ENCODE measurements around the gene TYW1. TPM values are rescaled to one million over a fixed set of nuclear protein-coding genes. Genes with fewer than 3 reads are reported as not detected.
"Not testable (repeated sequence)": the region's sequence is repeated elsewhere in the genome, so short reads cannot be mapped to it uniquely, and the experiment has no call there.

TYW1 gene
- total RNA-seq, 1 donor from 2014 or later: 24.9 TPM

GRCh38 chr7:67176730-67177129 lies 180.1 kb downstream of the TYW1 start:
- not testable (repeated sequence) for H3K4me3 Mint-ChIP-seq (ENCODE audit: low read depth); H3K4me1 Mint-ChIP-seq (ENCODE audit: low read depth)
- TF ChIP-seq CTCF (IDR thresholded peaks at IDR 0.05; ENCODE audit: unreplicated experiment): peak; percentile 31

GRCh38 chr7:67178915-67179688 lies 182.5 kb downstream of the TYW1 start:
- H3K36me3 Mint-ChIP-seq (ENCODE audit: insufficient read depth); H3K27me3 Mint-ChIP-seq; H3K4me3 Mint-ChIP-seq (ENCODE audit: low read depth); H3K4me1 Mint-ChIP-seq (ENCODE audit: low read depth); H3K27ac Mint-ChIP-seq; DNase-seq (ENCODE audit: low spot score, unreplicated experiment); H3K9me3 Mint-ChIP-seq (ENCODE audit: low read depth): not testable (repeated sequence)

More at GRCh38 chr7:67176730-67177129, 180.1 kb downstream of the TYW1 start:
- H3K27ac Mint-ChIP-seq; H3K9me3 Mint-ChIP-seq (ENCODE audit: low read depth); DNase-seq (ENCODE audit: low spot score, unreplicated experiment); H3K27me3 Mint-ChIP-seq; H3K36me3 Mint-ChIP-seq (ENCODE audit: insufficient read depth): not testable (repeated sequence)

- not testable (repeated sequence) for H3K9me3 Mint-ChIP-seq (ENCODE audit: low read depth)
Measured at GRCh38 chr7:67182956-67183750, 186.5 kb downstream of the TYW1 start.

GRCh38 chr7:67184912-67185659 lies 188.5 kb downstream of the TYW1 start:
- not testable (repeated sequence) for H3K9me3 Mint-ChIP-seq (ENCODE audit: low read depth); H3K36me3 Mint-ChIP-seq (ENCODE audit: insufficient read depth); H3K27me3 Mint-ChIP-seq; DNase-seq (ENCODE audit: low spot score, unreplicated experiment); H3K4me3 Mint-ChIP-seq (ENCODE audit: low read depth)
- Mint-ChIP-seq H3K4me1 (ENCODE audit: low read depth) (peaks cover 12% of the 10 kb centered on the region), H3K27ac (peak overlapping the region; percentile 77)

More at GRCh38 chr7:67182956-67183750, 186.5 kb downstream of the TYW1 start:
- not testable (repeated sequence) for H3K36me3 Mint-ChIP-seq (ENCODE audit: insufficient read depth); H3K27me3 Mint-ChIP-seq; DNase-seq (ENCODE audit: low spot score, unreplicated experiment); H3K4me1 Mint-ChIP-seq (ENCODE audit: low read depth); H3K4me3 Mint-ChIP-seq (ENCODE audit: low read depth); H3K27ac Mint-ChIP-seq

- H3K4me3 Mint-ChIP-seq (ENCODE audit: low read depth); H3K36me3 Mint-ChIP-seq (ENCODE audit: insufficient read depth); H3K27me3 Mint-ChIP-seq; H3K9me3 Mint-ChIP-seq (ENCODE audit: low read depth); H3K27ac Mint-ChIP-seq; DNase-seq (ENCODE audit: low spot score, unreplicated experiment): not testable (repeated sequence)
- H3K4me1 Mint-ChIP-seq (ENCODE audit: low read depth): peaks cover 16% of the 10 kb centered on the region
Measured at GRCh38 chr7:67185660-67186129, 189.1 kb downstream of the TYW1 start.

- not testable (repeated sequence) for H3K36me3 Mint-ChIP-seq (ENCODE audit: insufficient read depth); DNase-seq (ENCODE audit: low spot score, unreplicated experiment); H3K27me3 Mint-ChIP-seq; H3K4me3 Mint-ChIP-seq (ENCODE audit: low read depth); H3K9me3 Mint-ChIP-seq (ENCODE audit: low read depth)
- Mint-ChIP-seq H3K4me1 (ENCODE audit: low read depth) (peaks cover 21% of the 10 kb centered on the region), H3K27ac (peak overlapping the region; percentile 76)
Measured at GRCh38 chr7:67189160-67189559, 192.5 kb downstream of the TYW1 start.

GRCh38 chr7:67189801-67190465 lies 193.3 kb downstream of the TYW1 start:
- H3K36me3 Mint-ChIP-seq (ENCODE audit: insufficient read depth); H3K9me3 Mint-ChIP-seq (ENCODE audit: low read depth); DNase-seq (ENCODE audit: low spot score, unreplicated experiment); H3K27me3 Mint-ChIP-seq; H3K4me3 Mint-ChIP-seq (ENCODE audit: low read depth): not testable (repeated sequence)
- Mint-ChIP-seq H3K27ac (peak overlapping the region; percentile 26), H3K4me1 (ENCODE audit: low read depth) (peaks cover 21% of the 10 kb centered on the region)

- peaks cover 21% of the 10 kb centered on the region for H3K4me1 Mint-ChIP-seq (ENCODE audit: low read depth)
- H3K9me3 Mint-ChIP-seq (ENCODE audit: low read depth); H3K27me3 Mint-ChIP-seq; H3K4me3 Mint-ChIP-seq (ENCODE audit: low read depth); DNase-seq (ENCODE audit: low spot score, unreplicated experiment); H3K36me3 Mint-ChIP-seq (ENCODE audit: insufficient read depth); H3K27ac Mint-ChIP-seq: not testable (repeated sequence)
Measured at GRCh38 chr7:67191002-67191720, 194.5 kb downstream of the TYW1 start.

- Mint-ChIP-seq H3K36me3 (ENCODE audit: insufficient read depth) (peaks cover 13% of the 10 kb centered on the region), H3K4me1 (ENCODE audit: low read depth) (peaks cover 21% of the 10 kb centered on the region)
- not testable (repeated sequence) for DNase-seq (ENCODE audit: low spot score, unreplicated experiment); H3K27ac Mint-ChIP-seq; H3K9me3 Mint-ChIP-seq (ENCODE audit: low read depth); H3K27me3 Mint-ChIP-seq; H3K4me3 Mint-ChIP-seq (ENCODE audit: low read depth)
Measured at GRCh38 chr7:67192123-67192702, 195.6 kb downstream of the TYW1 start.

GRCh38 chr7:67192889-67193613 lies 196.4 kb downstream of the TYW1 start:
- not testable (repeated sequence) for H3K9me3 Mint-ChIP-seq (ENCODE audit: low read depth); H3K4me3 Mint-ChIP-seq (ENCODE audit: low read depth); H3K27me3 Mint-ChIP-seq; DNase-seq (ENCODE audit: low spot score, unreplicated experiment)
- H3K4me1 Mint-ChIP-seq (ENCODE audit: low read depth): peaks cover 21% of the 10 kb centered on the region
- H3K36me3 Mint-ChIP-seq (ENCODE audit: insufficient read depth): peaks cover 17% of the 10 kb centered on the region
- peak overlapping the region; percentile 78 for H3K27ac Mint-ChIP-seq

Measured in progenitor cell of endocrine pancreas (in vitro differentiated cells).